OCI-LY3 (cell line): ENCODE measurements around the gene SDE2.

ENCODE experiments used
- CTCF ChIP-seq: fragments of 200-600, 300-600 bp; sonication (generic); IDR thresholded peaks from 2 replicates; pipeline ENCODE4 v1.5.1; 2014; ENCODE audit warnings: antibody characterized with exemption, low read length, low read depth
- EZH2phosphoT487 ChIP-seq: fragments of 200-600 bp; shearing (Covaris generic); IDR thresholded peaks from 2 replicates; pipeline ENCODE4 v1.6.1; 2018; ENCODE audit warnings: antibody characterized with exemption, mixed run types, low read depth

- TF ChIP-seq EZH2phosphoT487 (no peak), CTCF (no peak)
These were observed 39.5 kb upstream of the SDE2 start for GRCh38 chr1:226038661-226039060.
